Stimulated activated naive CD4-positive, alpha-beta T cell treated with Interleukin-2 at 50 U/mL for 16 hours (primary cell): ENCODE data around the gene CSRNP3.

ENCODE experiments used
- DNase-seq: peaks from one replicate; lab custom pipeline; 2025; lab: John Stamatoyannopoulos, UW

The CSRNP3 gene, protein sequence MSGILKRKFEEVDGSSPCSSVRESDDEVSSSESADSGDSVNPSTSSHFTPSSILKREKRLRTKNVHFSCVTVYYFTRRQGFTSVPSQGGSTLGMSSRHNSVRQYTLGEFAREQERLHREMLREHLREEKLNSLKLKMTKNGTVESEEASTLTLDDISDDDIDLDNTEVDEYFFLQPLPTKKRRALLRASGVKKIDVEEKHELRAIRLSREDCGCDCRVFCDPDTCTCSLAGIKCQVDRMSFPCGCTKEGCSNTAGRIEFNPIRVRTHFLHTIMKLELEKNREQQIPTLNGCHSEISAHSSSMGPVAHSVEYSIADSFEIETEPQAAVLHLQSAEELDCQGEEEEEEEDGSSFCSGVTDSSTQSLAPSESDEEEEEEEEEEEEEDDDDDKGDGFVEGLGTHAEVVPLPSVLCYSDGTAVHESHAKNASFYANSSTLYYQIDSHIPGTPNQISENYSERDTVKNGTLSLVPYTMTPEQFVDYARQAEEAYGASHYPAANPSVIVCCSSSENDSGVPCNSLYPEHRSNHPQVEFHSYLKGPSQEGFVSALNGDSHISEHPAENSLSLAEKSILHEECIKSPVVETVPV

DNA sequence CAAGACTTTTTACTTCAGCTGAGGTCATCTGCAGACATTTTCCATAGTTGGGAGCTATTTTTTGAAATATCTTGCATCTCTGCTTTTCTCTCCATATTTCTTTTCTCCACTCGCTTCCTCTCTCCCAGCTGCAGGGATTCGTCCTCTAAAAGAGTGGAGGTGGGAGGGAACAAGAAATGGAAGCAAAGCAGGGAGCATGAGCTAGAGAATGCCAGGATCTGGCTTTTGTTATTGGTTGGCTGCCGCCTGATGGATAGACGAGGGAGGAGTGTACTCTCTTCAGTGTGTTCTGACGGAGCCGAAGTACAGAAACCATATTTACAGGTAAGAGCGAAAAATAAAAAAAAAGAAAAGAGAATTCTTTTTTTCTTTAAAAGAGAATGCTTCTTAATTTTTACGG, at the start of gene CSRNP3:
CSRNP3 (plus strand) TSS at position 282 of the 400 bp plus-strand sequence. CDS start 125,368 bp downstream, outside the sequence.
- DNase-seq = no peak

GRCh38 chr2:165420231-165420630, 49.3 kb upstream of the CSRNP3 start:
- no peak for DNase-seq

DNA sequence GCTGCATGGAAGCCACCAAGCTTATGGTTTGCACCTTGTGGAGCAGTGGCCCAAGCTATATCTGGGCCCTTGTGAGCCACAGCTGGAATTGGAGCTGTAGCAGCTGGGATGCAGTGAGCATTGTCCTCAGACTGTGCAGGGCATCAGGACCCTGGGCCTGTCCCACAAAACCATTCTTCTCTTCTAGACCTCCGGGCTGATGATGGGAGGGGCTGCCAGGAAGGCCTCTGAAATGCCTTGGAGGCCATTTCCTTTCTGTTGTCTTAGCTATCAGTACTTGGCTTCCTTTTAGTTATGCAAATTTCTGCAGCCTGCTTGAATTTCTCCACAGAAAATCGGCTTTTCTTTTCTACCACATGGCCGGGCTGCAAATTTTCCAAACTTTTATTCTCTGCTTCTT, 46.4 kb upstream of the CSRNP3 start:
- no peak for DNase-seq

- DNase-seq = no peak
Measured at GRCh38 chr2:165425556-165425955, 43.9 kb upstream of the CSRNP3 start.

DNA sequence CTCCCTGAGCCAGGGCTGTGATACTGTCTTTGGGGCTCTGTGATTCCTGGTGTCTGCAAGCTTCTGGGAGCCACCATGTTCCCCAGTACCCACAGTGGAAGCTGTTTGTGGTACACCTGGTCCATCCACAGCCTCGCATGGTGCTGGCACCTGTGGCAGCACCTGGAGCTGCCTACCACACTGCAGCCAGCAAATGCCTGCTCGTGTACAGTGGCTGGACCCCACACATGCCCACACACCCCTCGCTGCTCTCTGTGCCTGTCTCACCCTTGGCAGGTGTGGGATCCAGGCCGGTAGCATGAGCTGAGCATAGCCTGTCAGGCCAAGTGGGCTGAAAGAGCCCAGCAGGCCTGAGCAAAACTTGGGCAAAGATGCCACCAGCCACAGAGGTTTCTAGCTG, 41.8 kb upstream of the CSRNP3 start:
- no peak for DNase-seq

DNA sequence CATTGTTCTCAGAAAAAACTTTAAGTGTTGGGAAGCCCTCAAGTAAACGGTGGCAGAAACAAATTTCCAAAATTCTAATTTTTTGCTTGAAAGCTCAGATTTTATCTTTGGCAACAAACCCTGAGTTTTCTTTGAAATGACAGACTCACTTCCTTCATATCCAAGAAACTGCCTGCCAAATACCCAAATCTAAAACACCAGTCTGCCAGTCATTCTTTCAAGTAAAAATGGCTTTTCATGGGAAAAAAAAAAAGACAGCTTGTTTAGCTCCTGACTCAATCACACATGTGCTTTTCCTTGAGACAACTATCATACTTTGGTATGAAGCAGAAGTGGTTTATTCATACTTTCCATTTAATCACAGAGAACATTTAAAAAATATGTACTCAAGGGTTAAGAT, 40.6 kb upstream of the CSRNP3 start:
- no peak for DNase-seq

- DNase-seq = no peak
Measured at GRCh38 chr2:165431014-165431413, 38.5 kb upstream of the CSRNP3 start.

- DNase-seq = no peak
Measured at GRCh38 chr2:165432234-165432966, 37.1 kb upstream of the CSRNP3 start.

- DNase-seq = no peak
Measured at GRCh38 chr2:165434865-165435496, 34.5 kb upstream of the CSRNP3 start.

DNA sequence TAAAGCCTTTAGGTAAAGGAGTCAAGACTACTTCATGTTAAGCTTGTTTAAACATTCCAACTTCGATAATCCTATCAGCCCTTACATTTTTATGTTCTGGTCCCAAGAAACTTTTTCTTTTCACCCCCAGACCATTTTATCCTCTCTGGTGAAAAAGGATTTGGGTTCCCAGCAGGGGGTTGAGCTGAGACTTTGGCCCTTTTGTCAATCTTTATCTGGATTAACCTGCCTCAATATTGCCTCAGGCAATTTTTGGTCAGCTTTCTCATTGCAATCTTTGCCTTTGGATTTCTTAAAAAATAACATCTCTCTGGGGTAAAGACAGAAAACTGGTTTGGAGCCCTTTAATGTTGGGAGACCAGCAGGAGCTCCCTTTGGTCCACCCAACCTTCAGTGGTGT, 33.9 kb upstream of the CSRNP3 start:
- DNase-seq = no peak

GRCh38 chr2:165436559-165436958, 32.9 kb upstream of the CSRNP3 start:
- no peak for DNase-seq

- DNase-seq = no peak
Measured at GRCh38 chr2:165440367-165440766, 29.1 kb upstream of the CSRNP3 start.

GRCh38 chr2:165443511-165443910, 26.0 kb upstream of the CSRNP3 start:
- DNase-seq = no peak

GRCh38 chr2:165448406-165448805, 21.1 kb upstream of the CSRNP3 start:
- DNase-seq = no peak

- DNase-seq = no peak
Measured at GRCh38 chr2:165450156-165450555, 19.3 kb upstream of the CSRNP3 start.

DNA sequence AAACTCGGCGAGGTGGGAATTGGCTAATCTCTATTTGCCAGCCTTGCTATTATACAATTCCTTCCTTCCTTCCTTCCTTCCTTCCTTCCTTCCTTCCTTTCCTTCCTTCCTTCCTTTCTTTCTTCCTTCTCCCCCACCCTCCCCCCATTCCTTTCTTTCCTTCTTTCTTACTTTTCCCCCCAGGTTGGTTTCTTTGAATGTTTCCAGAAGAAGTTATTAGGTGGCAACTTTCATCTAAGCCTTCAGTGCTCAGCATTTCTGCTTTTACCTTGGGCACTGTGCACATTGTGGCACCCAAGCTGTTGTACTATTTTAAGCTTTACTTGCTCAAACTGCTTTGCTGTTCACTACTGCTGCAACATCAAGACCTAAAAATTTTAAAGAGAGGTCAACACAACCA, 17.2 kb upstream of the CSRNP3 start:
- DNase-seq = no peak

DNA sequence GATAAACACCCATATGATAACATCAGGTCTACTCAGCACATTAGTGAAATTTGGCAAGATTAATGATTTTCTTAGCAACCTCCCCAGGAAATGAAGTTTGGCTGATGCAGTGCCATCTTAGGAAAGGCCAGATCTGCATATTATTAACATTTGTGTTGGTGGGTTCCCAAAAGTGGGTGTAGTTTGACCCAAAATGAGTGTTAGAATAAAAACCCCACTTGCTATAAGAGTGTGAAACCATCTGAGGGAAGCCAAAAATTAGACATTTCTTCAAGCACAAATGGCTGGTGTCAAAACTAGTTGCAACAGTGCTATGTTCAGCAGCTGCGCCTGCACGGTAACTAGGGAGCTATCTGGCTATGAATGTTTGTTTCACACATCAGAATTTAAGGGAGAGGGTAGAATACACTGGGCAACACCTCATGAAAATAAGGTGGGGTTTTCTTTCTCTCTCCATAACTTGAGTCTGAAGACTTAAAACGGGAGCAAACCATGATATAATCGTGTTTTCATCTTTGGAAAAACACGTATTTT, 15.9 kb upstream of the CSRNP3 start:
- no peak for DNase-seq

DNA sequence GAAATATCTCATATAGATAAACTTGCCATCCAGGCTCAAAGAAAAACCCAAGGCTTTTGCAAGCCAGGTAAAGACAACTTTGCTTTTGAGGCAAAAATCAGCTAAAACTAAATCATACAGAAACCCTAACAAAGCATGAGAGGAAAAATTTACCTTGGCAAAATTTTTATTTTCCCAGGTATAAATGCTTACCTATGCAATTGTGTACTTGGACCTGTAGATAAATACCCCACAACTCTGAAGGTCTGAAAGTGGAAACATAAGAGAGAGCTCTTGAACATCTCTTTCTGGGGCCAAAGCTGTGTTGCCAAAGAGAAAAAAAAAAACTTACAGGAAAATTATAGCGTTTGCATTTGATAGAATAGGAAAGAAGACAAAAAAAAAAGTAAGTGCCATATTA, 14.6 kb upstream of the CSRNP3 start:
- DNase-seq = no peak

- DNase-seq = no peak
Measured at GRCh38 chr2:165456027-165456426, 13.5 kb upstream of the CSRNP3 start.

GRCh38 chr2:165462443-165462842, 7.1 kb upstream of the CSRNP3 start:
- DNase-seq = no peak

- DNase-seq = no peak
Measured at GRCh38 chr2:165466386-165466785, 3.1 kb upstream of the CSRNP3 start.

GRCh38 chr2:165467921-165468320, 1.6 kb upstream of the CSRNP3 start:
- DNase-seq = no peak
